Epithelial cell of umbilical artery (primary cell): ENCODE data around the gene ZNF823. TPM values are rescaled to one million over a fixed set of nuclear protein-coding genes. Genes with fewer than 3 reads are reported as not detected.

Source experiments
- total RNA-seq: library from RNA; depleted of rRNA; stranded (reverse); fragments of >200 nt; gene quantifications from 2 replicates; pipeline ENCODE4 v1.2.3, GENCODE V29; 2014

Gene ZNF823
- 3.9 and 8.8 TPM in 2 replicates for total RNA-seq

GRCh38 chr19:11738746-11739620 is at the start of gene ZNF823:
TSS of gene ZNF823 (minus strand) at chr19:11738946. CDS start at chr19:11738819, 127 bp downstream.

GRCh38 chr19:11766597-11767591 is 28.1 kb upstream of the ZNF823 start, which contains the start of gene ZNF441:
TSS of gene ZNF441 (plus strand) at chr19:11767000. CDS start at chr19:11767194, 194 bp downstream.

Other genes with a start within 250 kb of the ZNF823 start
- gene ZNF653, start 233.1 kb downstream of the ZNF823 start, total RNA-seq = 6.8 and 7.9 TPM in 2 replicates
- gene ECSIT, start 209.8 kb downstream of the ZNF823 start, total RNA-seq = 34.1 and 38.9 TPM in 2 replicates
- 0.32 and 2.0 TPM in 2 replicates for gene CNN1, start 200.1 kb downstream of the ZNF823 start, total RNA-seq
- 24.5 and 30.2 TPM in 2 replicates for gene ELOF1, start 179.7 kb downstream of the ZNF823 start, total RNA-seq
- gene ACP5, start 161.3 kb downstream of the ZNF823 start, total RNA-seq = not detected in 2 replicates
- 21.9 and 25.7 TPM in 2 replicates for gene ZNF627, start 141.5 kb downstream of the ZNF823 start, total RNA-seq
- gene ZNF441, start 28.1 kb upstream of the ZNF823 start, total RNA-seq = 4.5 and 8.7 TPM in 2 replicates
- gene ZNF491, start 59.6 kb upstream of the ZNF823 start, total RNA-seq = 0.65 and 1.5 TPM in 2 replicates
- 5.2 and 7.3 TPM in 2 replicates for gene ZNF440, start 75.3 kb upstream of the ZNF823 start, total RNA-seq
- gene ZNF439, start 109.8 kb upstream of the ZNF823 start, total RNA-seq = under 0.01 and 0.15 TPM in 2 replicates
- 0.91 and 1.9 TPM in 2 replicates for gene ZNF69, start 148.8 kb upstream of the ZNF823 start, total RNA-seq
- gene ZNF700, start 186.2 kb upstream of the ZNF823 start, total RNA-seq = 4.5 and 6.8 TPM in 2 replicates
- under 0.01 TPM in 1 of 2 replicates, not detected in the other for gene ZNF763, start 226.1 kb upstream of the ZNF823 start, total RNA-seq